Activated CD4-positive, alpha-beta memory T cell treated with anti-CD3 and anti-CD28 coated beads, Interleukin-2, amount 10 ng/mL, durations not matched to agents 7 days and 5 days (primary cell): ENCODE data around the gene STAT4. TPM values are rescaled to one million over a fixed set of nuclear protein-coding genes. Genes with fewer than 3 reads are reported as not detected.

ENCODE experiments used
- CTCF ChIA-PET: fragments of 350-600 bp; sonication (Branson Sonifier 250); formaldehyde crosslinking; loops from one replicate; lab custom pipeline; 2021; ENCODE audit warnings: antibody characterized with exemption, inconsistent platforms; lab: Charles Lee
- POLR2A ChIA-PET: fragments of 350-600 bp; sonication (Branson Sonifier 250); formaldehyde crosslinking; loops from one replicate; lab custom pipeline; 2021; ENCODE audit warnings: antibody characterized with exemption; lab: Charles Lee
- DNase-seq: peaks from one replicate; pipeline ENCODE4 v3.0.0-alpha.2; 2020
- H3K27ac Mint-ChIP-seq: one replicate; pipeline ENCODE4 v1.8.0; 2021; ENCODE audit warnings: mild to moderate bottlenecking, mixed read lengths
- H3K27me3 Mint-ChIP-seq: one replicate; pipeline ENCODE4 v1.8.0; 2021; ENCODE audit warnings: mixed read lengths
- H3K36me3 Mint-ChIP-seq: one replicate; pipeline ENCODE4 v1.8.0; 2021; ENCODE audit warnings: low read depth, mixed read lengths
- H3K4me1 Mint-ChIP-seq: one replicate; pipeline ENCODE4 v1.8.0; 2021; ENCODE audit warnings: mixed read lengths
- H3K4me3 Mint-ChIP-seq: one replicate; pipeline ENCODE4 v1.8.0; 2021; ENCODE audit warnings: mild to moderate bottlenecking, mixed read lengths
- H3K9me3 Mint-ChIP-seq: one replicate; pipeline ENCODE4 v1.8.0; 2021; ENCODE audit warnings: mixed read lengths
- total RNA-seq, 2 experiments: library from RNA; stranded (reverse); gene quantifications; one replicate each; pipeline ENCODE4 v1.2.3, GENCODE V29; 2021

Gene STAT4
- total RNA-seq, 2 experiments from 2014 or later = 122 to 124 TPM

DNA sequence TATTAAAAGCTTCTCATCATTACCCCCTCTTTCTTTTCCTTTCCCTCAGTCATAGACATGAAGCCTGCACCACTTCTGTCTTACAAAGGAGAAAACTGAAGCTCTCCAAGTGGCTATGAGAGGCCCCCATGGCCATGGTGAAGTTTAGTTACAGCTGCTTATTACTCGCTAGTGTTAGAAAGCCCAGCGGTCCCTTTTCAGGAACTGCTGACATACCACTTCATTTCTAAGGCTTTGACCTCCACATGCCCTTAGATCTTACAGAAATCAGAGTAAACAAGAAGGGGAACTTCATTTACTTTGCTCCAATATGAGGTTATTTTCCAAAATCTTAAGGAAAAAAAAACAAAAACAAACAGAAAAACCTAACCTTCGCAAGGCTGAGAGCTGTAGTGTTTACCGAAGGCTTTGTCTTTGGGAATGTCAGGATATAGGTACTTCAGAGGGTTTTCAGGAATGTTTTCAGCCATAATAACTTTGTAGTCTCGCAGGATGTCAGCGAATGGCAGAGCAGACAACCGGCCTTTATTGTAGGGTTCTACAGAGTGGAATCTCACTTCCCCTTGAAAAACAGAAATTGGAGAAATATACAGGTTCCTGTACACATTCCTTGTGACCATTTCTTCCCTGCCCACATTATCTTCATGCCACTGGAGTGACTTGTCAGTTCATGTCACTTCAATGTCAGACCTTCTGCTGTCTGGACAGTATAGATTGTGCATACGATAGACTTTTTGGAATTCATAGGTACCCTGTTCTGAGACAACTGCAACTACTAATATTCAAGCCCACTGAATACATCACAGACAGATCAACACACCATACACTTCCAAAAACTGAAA, 118.0 kb downstream of the STAT4 start:
- H3K36me3 Mint-ChIP-seq = peaks cover 87% of the 10 kb centered on the region
- H3K27me3 Mint-ChIP-seq = no peaks in the 10 kb centered on the region
- CTCF ChIA-PET = interaction anchor here (0.9 kb wide), 1 partner anchor 18 kb away, joined by 4 read pairs; no protein-coding TSS in a partner anchor
- peaks cover 54% of the 10 kb centered on the region for H3K4me1 Mint-ChIP-seq
- POLR2A ChIA-PET = interaction anchor here (0.7 to 1.1 kb wide), 3 partner anchors 10 to 18 kb away, joined by 3 read pairs; no protein-coding TSS in a partner anchor
- DNase-seq = no peak
- H3K27ac Mint-ChIP-seq = no peak overlapping the region
- H3K4me3 Mint-ChIP-seq = no peak overlapping the region
- no peaks in the 10 kb centered on the region for H3K9me3 Mint-ChIP-seq

DNA sequence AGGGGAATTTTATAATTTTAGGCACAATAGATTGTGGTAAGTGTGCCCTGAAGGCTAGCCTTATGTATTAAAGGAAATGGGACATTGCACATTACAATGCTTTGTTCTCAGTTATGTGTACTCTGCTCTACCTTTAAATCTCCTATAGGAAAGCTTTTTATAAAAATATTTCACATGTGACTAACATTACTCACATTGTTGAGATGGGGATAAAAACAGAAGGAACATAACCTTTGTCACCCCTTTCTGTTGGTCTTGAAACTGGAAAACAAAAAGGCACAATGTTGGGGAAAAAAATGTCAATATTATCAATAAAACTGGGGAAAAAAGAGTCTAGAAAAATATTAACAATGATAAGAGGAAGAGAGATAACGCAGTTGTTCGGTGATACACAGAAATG, 119.5 kb downstream of the STAT4 start:
- Mint-ChIP-seq H3K27me3 (no peaks in the 10 kb centered on the region), H3K4me1 (peaks cover 55% of the 10 kb centered on the region), H3K36me3 (peaks cover 85% of the 10 kb centered on the region), H3K4me3 (no peak overlapping the region), H3K9me3 (no peaks in the 10 kb centered on the region), H3K27ac (no peak overlapping the region)
- ChIA-PET POLR2A (interaction anchor here (9.5 kb wide), 1 partner anchor 18 kb away, joined by 167 read pairs; the partner anchor contains the start of gene STAT1), CTCF (interaction anchor here (1.0 kb wide), 1 partner anchor 8 kb away, joined by 5 read pairs; no protein-coding TSS in a partner anchor)
- DNase-seq = no peak

DNA sequence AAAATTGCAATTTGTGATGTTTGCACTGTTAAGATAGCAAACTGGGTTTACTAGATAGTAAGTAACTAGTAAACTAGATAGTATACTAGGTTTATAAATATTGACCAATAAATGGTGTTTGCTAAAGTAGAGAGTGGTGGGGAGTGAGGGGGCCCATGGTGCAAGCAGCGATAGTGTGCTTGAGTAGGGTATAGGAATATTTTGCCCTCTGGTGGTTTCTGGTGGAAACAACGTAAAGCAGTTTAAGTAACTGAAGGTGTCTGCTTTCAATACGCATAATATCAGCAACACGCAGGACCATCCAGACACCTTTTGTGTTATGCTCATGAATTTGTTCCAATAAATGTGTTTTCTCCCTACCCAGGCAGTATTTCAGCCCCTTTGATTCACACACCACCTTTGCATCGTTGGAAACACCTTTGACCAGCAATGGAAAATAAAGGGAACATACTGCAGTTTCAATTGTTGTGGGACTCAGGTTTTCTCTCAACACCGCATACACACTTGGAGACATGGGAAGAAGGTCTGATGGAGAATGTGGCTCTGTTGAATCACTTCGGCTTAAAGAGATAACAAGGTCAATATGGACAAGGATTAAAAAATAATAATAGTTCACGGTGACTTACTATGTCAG, 120.2 kb downstream of the STAT4 start:
- CTCF ChIA-PET = interaction anchor here (1.0 to 2.2 kb wide), 8 partner anchors 8 to 247 kb away, joined by 3 to 16 read pairs (median 5); partner anchors contain the start of genes GLS and STAT1
- H3K36me3 Mint-ChIP-seq = peaks cover 87% of the 10 kb centered on the region
- H3K9me3 Mint-ChIP-seq = no peaks in the 10 kb centered on the region
- POLR2A ChIA-PET = interaction anchor here (2.7 to 9.5 kb wide), 3 partner anchors 8 to 17 kb away, joined by 17 to 167 read pairs (median 25); partner anchors contain the start of gene STAT1
- peak; percentile 36 for DNase-seq
- H3K27ac Mint-ChIP-seq = peak overlapping the region; percentile 69
- H3K4me3 Mint-ChIP-seq = peak overlapping the region; percentile 7
- H3K4me1 Mint-ChIP-seq = peaks cover 59% of the 10 kb centered on the region
- H3K27me3 Mint-ChIP-seq = no peaks in the 10 kb centered on the region

DNA sequence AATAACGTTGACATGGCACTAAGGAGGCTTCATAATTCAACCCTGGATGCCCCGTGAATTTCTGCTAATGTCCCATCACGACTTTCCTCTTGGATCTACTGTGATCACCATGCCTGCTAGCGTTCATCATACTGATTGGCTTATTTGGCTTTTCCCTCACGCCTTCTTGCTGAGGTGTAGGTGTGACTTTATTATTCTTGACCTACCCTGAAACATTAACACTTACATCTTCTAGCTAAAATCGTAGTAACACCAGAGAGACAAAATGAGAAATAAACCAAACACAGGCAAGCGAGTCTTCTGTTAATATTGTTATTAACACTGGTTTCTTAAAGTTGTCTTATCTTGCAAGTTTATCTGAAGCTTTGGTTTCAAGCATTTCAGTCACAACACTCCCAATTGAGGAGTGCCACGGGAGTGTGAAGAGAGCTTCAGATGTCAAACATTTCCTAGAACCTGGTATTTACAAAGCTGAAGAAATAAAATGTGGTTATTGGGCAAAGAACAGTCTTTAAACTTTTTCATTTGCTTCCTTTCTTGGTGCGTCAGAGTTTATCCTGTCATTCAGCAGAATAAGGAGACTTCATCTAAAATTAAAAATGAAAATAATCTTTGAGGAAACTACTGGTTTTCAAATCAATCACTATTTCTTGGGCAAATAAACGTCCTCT, 121.4 kb downstream of the STAT4 start:
- H3K27ac Mint-ChIP-seq = peak overlapping the region; percentile 69
- peak overlapping the region; percentile 11 for H3K4me3 Mint-ChIP-seq
- ChIA-PET POLR2A (interaction anchor here (0.6 to 9.5 kb wide), 10 partner anchors 9 to 147 kb away, joined by 3 to 167 read pairs (median 6); partner anchors contain the start of gene STAT1), CTCF (interaction anchor here (0.5 to 2.2 kb wide), 16 partner anchors 9 to 246 kb away, joined by 3 to 16 read pairs (median 4); partner anchors contain the start of genes GLS and STAT1)
- no peak for DNase-seq
- no peaks in the 10 kb centered on the region for H3K27me3 Mint-ChIP-seq
- peaks cover 81% of the 10 kb centered on the region for H3K36me3 Mint-ChIP-seq
- peaks cover 69% of the 10 kb centered on the region for H3K4me1 Mint-ChIP-seq
- no peaks in the 10 kb centered on the region for H3K9me3 Mint-ChIP-seq

DNA sequence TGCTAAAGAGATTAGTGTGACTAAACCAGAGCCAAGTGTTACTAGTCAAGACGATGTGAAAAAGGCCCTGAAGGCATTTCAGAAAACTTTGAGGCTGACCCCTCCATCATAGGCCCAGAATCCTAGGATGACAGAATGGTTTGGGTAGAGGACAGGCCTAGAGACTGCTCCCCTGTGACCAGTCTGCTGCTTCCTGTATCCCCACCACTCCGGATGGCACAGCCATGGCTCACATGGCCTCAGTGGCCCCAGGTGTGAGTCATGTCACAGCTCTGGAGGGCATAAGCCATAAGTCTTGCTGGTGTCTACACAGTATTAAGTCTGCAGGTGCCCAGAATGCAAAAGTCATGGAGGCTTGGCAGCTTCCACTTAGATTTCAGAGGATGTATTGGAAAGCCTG, 124.4 kb downstream of the STAT4 start:
- POLR2A ChIA-PET = interaction anchor here (9.5 kb wide), 1 partner anchor 13 kb away, joined by 167 read pairs; the partner anchor contains the start of gene STAT1

GRCh38 chr2:191025135-191025534, 125.7 kb downstream of the STAT4 start:
- peaks cover 57% of the 10 kb centered on the region for H3K4me1 Mint-ChIP-seq
- H3K27ac Mint-ChIP-seq = peak overlapping the region; percentile 11
- CTCF ChIA-PET = no interaction called here
- H3K4me3 Mint-ChIP-seq = no peak overlapping the region
- POLR2A ChIA-PET = interaction anchor here (1.0 to 9.5 kb wide), 3 partner anchors 12 to 652 kb away, joined by 3 to 167 read pairs (median 4); partner anchors contain the start of gene STAT1
- H3K9me3 Mint-ChIP-seq = no peaks in the 10 kb centered on the region
- H3K36me3 Mint-ChIP-seq = peaks cover 47% of the 10 kb centered on the region
- DNase-seq = no peak
- no peaks in the 10 kb centered on the region for H3K27me3 Mint-ChIP-seq

More for the DNA sequence above, 124.4 kb downstream of the STAT4 start:
- Mint-ChIP-seq H3K27ac (no peak overlapping the region), H3K4me3 (no peak overlapping the region), H3K9me3 (no peaks in the 10 kb centered on the region), H3K27me3 (no peaks in the 10 kb centered on the region), H3K36me3 (peaks cover 57% of the 10 kb centered on the region), H3K4me1 (peaks cover 68% of the 10 kb centered on the region)
- CTCF ChIA-PET = no interaction called here
- DNase-seq = no peak

DNA sequence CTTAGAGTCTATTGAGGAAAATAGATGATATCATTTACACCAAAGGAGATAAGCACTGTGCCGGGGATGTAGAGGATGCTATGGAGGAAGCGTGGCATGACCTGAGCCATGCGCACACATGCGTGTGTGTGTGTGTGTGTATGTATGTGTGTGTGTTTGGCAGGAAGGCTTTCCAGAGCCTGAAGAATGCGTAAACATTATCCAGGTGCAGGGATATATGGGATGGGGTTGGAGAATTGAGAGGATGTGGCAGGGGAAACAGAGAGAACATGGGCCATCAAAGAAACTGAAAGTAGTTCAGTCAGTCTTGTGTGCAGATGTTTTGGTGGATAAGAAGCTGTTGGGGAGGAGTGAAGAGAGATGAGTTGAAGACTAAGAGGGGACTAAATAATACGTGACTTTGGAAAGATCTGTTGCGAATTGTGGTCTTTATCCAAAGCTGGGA, 127.5 kb downstream of the STAT4 start:
- DNase-seq = peak; percentile 45
- Mint-ChIP-seq H3K27me3 (no peaks in the 10 kb centered on the region), H3K4me3 (no peak overlapping the region)

GRCh38 chr2:191020742-191021381, 129.9 kb downstream of the STAT4 start:
- ChIA-PET CTCF (interaction anchor here (2.0 to 2.9 kb wide), 3 partner anchors 9 to 135 kb away, joined by 6 to 10 read pairs (median 7); no protein-coding TSS in a partner anchor), POLR2A (interaction anchor here (1.0 to 3.3 kb wide), 24 partner anchors 8 to 656 kb away, joined by 3 to 54 read pairs (median 6); partner anchors contain the start of genes GLS, NABP1 and STAT4)
- Mint-ChIP-seq H3K27me3 (no peaks in the 10 kb centered on the region), H3K36me3 (peaks cover 15% of the 10 kb centered on the region), H3K4me1 (peaks cover 45% of the 10 kb centered on the region), H3K4me3 (no peak overlapping the region), H3K9me3 (peaks cover under 1% of the 10 kb centered on the region), H3K27ac (no peak overlapping the region)
- DNase-seq = peak; percentile 38

More for the DNA sequence above, 127.5 kb downstream of the STAT4 start:
- no peak overlapping the region for H3K27ac Mint-ChIP-seq
- ChIA-PET CTCF (interaction anchor here (0.8 to 1.6 kb wide), 10 partner anchors 8 to 143 kb away, joined by 3 to 7 read pairs (median 4); partner anchors contain the start of gene STAT1), POLR2A (interaction anchor here (0.7 to 9.5 kb wide), 18 partner anchors 10 to 654 kb away, joined by 3 to 167 read pairs (median 5); partner anchors contain the start of genes GLS and STAT1)
- peaks cover 31% of the 10 kb centered on the region for H3K36me3 Mint-ChIP-seq
- H3K4me1 Mint-ChIP-seq = peaks cover 56% of the 10 kb centered on the region
- H3K9me3 Mint-ChIP-seq = no peaks in the 10 kb centered on the region

- Mint-ChIP-seq H3K9me3 (peaks cover 4% of the 10 kb centered on the region), H3K4me3 (no peak overlapping the region), H3K36me3 (peaks cover 13% of the 10 kb centered on the region), H3K27me3 (no peaks in the 10 kb centered on the region), H3K27ac (no peak overlapping the region), H3K4me1 (peaks cover 41% of the 10 kb centered on the region)
- ChIA-PET CTCF (interaction anchor here (1.1 to 2.9 kb wide), 4 partner anchors 9 to 170 kb away, joined by 3 to 10 read pairs (median 6); no protein-coding TSS in a partner anchor), POLR2A (interaction anchor here (0.6 to 3.3 kb wide), 31 partner anchors 9 to 658 kb away, joined by 3 to 54 read pairs (median 5); partner anchors contain the start of genes GLS, NABP1 and STAT4)
- peak; percentile 95 for DNase-seq
Measured at GRCh38 chr2:191020221-191020741, 130.5 kb downstream of the STAT4 start.

DNA sequence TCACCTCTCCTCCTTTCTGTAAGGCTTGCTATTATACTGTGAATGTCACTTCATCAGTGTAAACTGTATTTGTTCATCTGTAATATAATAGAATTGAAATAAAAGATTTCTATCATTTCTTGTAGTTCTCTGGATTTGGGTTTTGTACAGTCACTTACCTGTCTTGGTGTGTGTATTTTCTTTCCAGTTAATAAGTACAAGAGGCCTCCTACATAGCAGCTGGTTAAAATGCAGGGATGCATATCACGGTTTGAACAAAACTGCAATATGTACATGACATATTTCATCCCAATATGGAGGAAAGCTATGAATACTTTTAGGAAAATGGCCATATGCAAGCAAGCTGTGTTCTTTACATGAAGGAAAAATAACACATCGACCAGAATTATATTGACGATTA, 131.4 kb downstream of the STAT4 start:
- POLR2A ChIA-PET = interaction anchor here (0.6 to 3.3 kb wide), 24 partner anchors 8 to 658 kb away, joined by 3 to 54 read pairs (median 6); partner anchors contain the start of genes GLS, NABP1 and STAT4
- no peak for DNase-seq
- Mint-ChIP-seq H3K4me3 (no peak overlapping the region), H3K4me1 (peaks cover 32% of the 10 kb centered on the region), H3K27me3 (no peaks in the 10 kb centered on the region), H3K36me3 (peaks cover 10% of the 10 kb centered on the region), H3K27ac (peak overlapping the region; percentile 81), H3K9me3 (peaks cover 4% of the 10 kb centered on the region)
- CTCF ChIA-PET = interaction anchor here (0.9 to 2.9 kb wide), 6 partner anchors 10 to 239 kb away, joined by 3 to 10 read pairs (median 4); no protein-coding TSS in a partner anchor
